NCI-H774 (cell line): ENCODE measurements around the gene ELL2.

Experiments used
- DNase-seq: peaks from one replicate; lab custom pipeline; 2025; lab: John Stamatoyannopoulos, UW

The ELL2 gene

GRCh38 chr5:95983080-95983479 lies 21.4 kb upstream of the ELL2 start:
- no peak for DNase-seq

GRCh38 chr5:95976606-95977005 lies 15.0 kb upstream of the ELL2 start:
- DNase-seq: no peak

GRCh38 chr5:95975703-95976102 lies 14.1 kb upstream of the ELL2 start:
- no peak for DNase-seq

- DNase-seq: no peak
These were observed 12.2 kb upstream of the ELL2 start for GRCh38 chr5:95973793-95974325.

GRCh38 chr5:95972196-95972595 lies 10.5 kb upstream of the ELL2 start:
- DNase-seq: no peak

GRCh38 chr5:95970359-95970704 lies 8.7 kb upstream of the ELL2 start:
- no peak for DNase-seq

- DNase-seq: no peak
These were observed 8.2 kb upstream of the ELL2 start for GRCh38 chr5:95969651-95970358.

GRCh38 chr5:95969055-95969454 lies 7.4 kb upstream of the ELL2 start:
- no peak for DNase-seq

- no peak for DNase-seq
These were observed 5.6 kb upstream of the ELL2 start for GRCh38 chr5:95967236-95967635.

- peak; percentile 61 for DNase-seq
These were observed 4.4 kb upstream of the ELL2 start for GRCh38 chr5:95966005-95966404.

- DNase-seq: no peak
These were observed 2.2 kb upstream of the ELL2 start for GRCh38 chr5:95963650-95964410.

GRCh38 chr5:95962785-95963184 lies 1.1 kb upstream of the ELL2 start:
- no peak for DNase-seq

GRCh38 chr5:95962475-95962773 lies 773 bp upstream of the ELL2 start:
- no peak for DNase-seq

GRCh38 chr5:95960667-95961616 lies 709 bp downstream of the ELL2 start:
- DNase-seq: peak; percentile 59

GRCh38 chr5:95959888-95960666 lies 1.6 kb downstream of the ELL2 start:
- no peak for DNase-seq

GRCh38 chr5:95959051-95959887 lies 2.4 kb downstream of the ELL2 start:
- no peak for DNase-seq

- DNase-seq: no peak
These were observed 3.2 kb downstream of the ELL2 start for GRCh38 chr5:95958310-95959014.

GRCh38 chr5:95957561-95958203 lies 4.0 kb downstream of the ELL2 start:
- DNase-seq: no peak

- DNase-seq: no peak
These were observed 4.8 kb downstream of the ELL2 start for GRCh38 chr5:95956900-95957293.
